H1 (cell line): ENCODE measurements around the gene TBX4. TPM values are rescaled to one million over a fixed set of nuclear protein-coding genes. Genes with fewer than 3 reads are reported as not detected.

ENCODE experiments used
- POU5F1 ChIP-seq: IDR thresholded peaks from 2 replicates; pipeline ENCODE4 v1.6.1; 2011; ENCODE audit warnings: low read depth, mild to moderate bottlenecking, low read length, moderate library complexity
- polyA plus RNA-seq, 7 experiments: library from polyadenylated mRNA; depleted of rRNA in 3 of 7; stranded (reverse) in 5 of 7; unstranded in 2 of 7; fragments of >200 nt in 5 of 7; fragments of 200-250 nt in 2 of 7; gene quantifications; 1 replicate in 5 of 7; 2 replicates in 1 of 7; 4 replicates in 1 of 7; pipeline versions ENCODE4 v1.2.1 to v1.2.3, GENCODE V29; 2011 to 2013; ENCODE audit warnings: missing spikeins in 2 of 7, mixed read lengths in 2 of 7
- total RNA-seq: library from RNA; stranded (reverse); fragmentation: NEBNext Ultra II Directional; extraction: Animal tissue kit (Norgen Biotek cat#: 25700); gene quantifications from 2 replicates; pipeline ENCODE4 v1.2.1, GENCODE V29; 2021

Gene TBX4
- total and polyA plus RNA-seq, 2 of the 8 experiments (the other 6 are each of a cell fraction or from before 2014, with no cell fraction given): 0.02 TPM; not detected in 1

DNA sequence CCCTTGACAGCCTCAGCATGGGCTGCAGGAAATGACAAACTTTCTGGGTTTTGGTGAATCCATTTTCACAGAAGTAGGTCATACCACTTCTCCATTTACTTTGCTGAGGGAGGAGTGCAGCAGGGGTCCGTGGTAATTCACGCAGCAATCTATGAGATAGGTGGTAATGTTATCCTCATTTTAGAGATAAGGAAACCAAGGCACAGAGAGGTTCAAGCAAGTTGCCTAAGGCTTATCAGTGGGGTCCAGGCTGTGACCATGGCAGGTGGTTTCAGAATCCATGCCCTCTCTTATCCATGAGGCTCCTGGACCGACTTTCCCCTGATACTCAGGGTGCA lies 12.6 kb downstream of the TBX4 start (continued):
- no peak for TF ChIP-seq POU5F1
